Glutamatergic neuron (in vitro differentiated cells): ENCODE data around the gene DCTPP1. TPM values are rescaled to one million over a fixed set of nuclear protein-coding genes. Genes with fewer than 3 reads are reported as not detected.

Experiments
- DNase-seq: peaks from one replicate; pipeline ENCODE4 v3.0.0; 2022
- H3K27ac Mint-ChIP-seq: one replicate; pipeline ENCODE4 v1.8.0; 2020; ENCODE audit warnings: mild to moderate bottlenecking, mixed read lengths, inconsistent platforms; ENCODE audit not compliant: unreplicated experiment
- H3K27me3 Mint-ChIP-seq: one replicate; pipeline ENCODE4 v1.8.0; 2020; ENCODE audit warnings: mild to moderate bottlenecking, moderate library complexity, mixed read lengths, inconsistent platforms; ENCODE audit not compliant: unreplicated experiment
- H3K36me3 Mint-ChIP-seq: one replicate; pipeline ENCODE4 v1.8.0; 2020; ENCODE audit warnings: mild to moderate bottlenecking, mixed read lengths, inconsistent platforms; ENCODE audit not compliant: unreplicated experiment
- H3K4me1 Mint-ChIP-seq: one replicate; pipeline ENCODE4 v1.8.0; 2020; ENCODE audit warnings: mild to moderate bottlenecking, low read depth, mixed read lengths, inconsistent platforms; ENCODE audit not compliant: unreplicated experiment
- H3K4me3 Mint-ChIP-seq: one replicate; pipeline ENCODE4 v1.8.0; 2020; ENCODE audit warnings: mild to moderate bottlenecking, mixed read lengths, inconsistent platforms; ENCODE audit not compliant: unreplicated experiment
- H3K9me3 Mint-ChIP-seq: one replicate; pipeline ENCODE4 v1.8.0; 2020; ENCODE audit warnings: mild to moderate bottlenecking, moderate library complexity, mixed read lengths, inconsistent platforms; ENCODE audit not compliant: unreplicated experiment
- CTCF ChIP-seq: fragments of 200-600 bp; sonication (generic); IDR thresholded peaks from one replicate; pipeline ENCODE4 v1.5.0; 2021; ENCODE audit not compliant: partially characterized antibody, unreplicated experiment
- total RNA-seq: library from RNA; stranded (reverse); fragmentation: NEBNext Ultra II Directional; extraction: Animal tissue kit (Norgen Biotek cat#: 25700); gene quantifications from one replicate; pipeline ENCODE4 v1.2.1, GENCODE V29; 2021; ENCODE audit not compliant: unreplicated experiment

The DCTPP1 gene
- total RNA-seq, 1 donor from 2014 or later: 37.6 TPM

GRCh38 chr16:30416047-30416603 is 13.7 kb downstream of the DCTPP1 start:
- Mint-ChIP-seq H3K36me3 (no peaks in the 10 kb centered on the region), H3K27ac (no peak overlapping the region), H3K4me1 (peaks cover 3% of the 10 kb centered on the region), H3K4me3 (peak overlapping the region; percentile 2), H3K27me3 (peaks cover 14% of the 10 kb centered on the region), H3K9me3 (peaks cover 9% of the 10 kb centered on the region)
- TF ChIP-seq CTCF: no peak
- DNase-seq: no peak

DNA sequence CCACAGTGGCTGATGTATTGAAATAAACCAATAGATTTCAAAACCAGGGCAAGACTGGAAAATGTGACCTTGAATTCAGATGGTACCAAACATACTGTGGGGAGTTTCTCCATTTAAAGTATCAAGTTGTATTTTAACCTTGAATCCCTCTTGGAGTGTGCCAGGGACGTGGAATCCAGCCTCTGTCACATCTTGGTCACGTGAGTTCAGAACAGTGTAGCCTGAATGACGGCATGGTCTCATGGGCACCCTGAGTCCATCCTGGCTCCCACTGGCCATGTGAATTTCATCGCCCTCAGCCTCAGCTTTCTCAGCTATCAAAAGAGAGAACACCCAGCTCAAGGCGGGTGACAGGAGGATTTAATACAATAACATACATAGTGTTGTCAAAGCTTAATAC is 15.7 kb downstream of the DCTPP1 start:
- TF ChIP-seq CTCF: no peak
- H3K9me3 Mint-ChIP-seq: peaks cover 13% of the 10 kb centered on the region
- no peak for DNase-seq
- no peaks in the 10 kb centered on the region for H3K36me3 Mint-ChIP-seq
- H3K4me1 Mint-ChIP-seq: peaks cover 3% of the 10 kb centered on the region
- H3K4me3 Mint-ChIP-seq: no peak overlapping the region
- peaks cover 9% of the 10 kb centered on the region for H3K27me3 Mint-ChIP-seq
- no peak overlapping the region for H3K27ac Mint-ChIP-seq

DNA sequence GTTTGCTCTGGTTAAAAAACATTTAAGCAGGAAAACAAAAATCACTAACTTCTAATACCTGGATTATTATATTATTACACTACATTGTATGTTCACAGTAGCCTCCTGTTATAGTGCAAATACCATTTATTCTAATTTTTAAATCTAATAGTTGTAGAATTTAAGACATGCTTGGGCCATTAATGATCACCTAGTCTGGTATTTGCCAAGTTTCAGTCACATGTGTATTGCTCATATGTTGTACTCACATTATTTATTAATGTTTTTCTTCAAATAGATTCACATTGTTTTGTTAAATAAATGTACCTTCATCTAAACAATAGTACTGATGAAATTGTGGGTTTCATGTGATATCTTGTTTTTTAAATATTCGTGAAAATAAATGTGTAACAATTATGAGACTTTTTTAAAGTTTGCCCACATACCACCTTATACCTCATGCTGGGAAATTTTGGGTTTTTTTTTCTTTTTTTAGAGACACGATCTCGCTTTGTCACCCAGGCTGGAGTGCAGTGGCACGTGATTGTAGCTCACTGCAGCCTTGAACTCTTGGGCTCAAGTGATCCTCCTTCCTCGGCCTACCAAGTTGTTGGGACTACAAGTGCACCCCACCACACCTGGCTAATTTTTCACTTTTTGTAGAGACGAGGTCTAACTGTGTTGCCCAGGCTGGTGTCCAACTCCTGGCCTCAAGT is 16.6 kb downstream of the DCTPP1 start:
- Mint-ChIP-seq H3K27me3 (peaks cover 4% of the 10 kb centered on the region), H3K9me3 (peaks cover 8% of the 10 kb centered on the region), H3K36me3 (no peaks in the 10 kb centered on the region), H3K4me3 (no peak overlapping the region), H3K27ac (no peak overlapping the region), H3K4me1 (peaks cover 3% of the 10 kb centered on the region)
- no peak for TF ChIP-seq CTCF
- DNase-seq: no peak

- H3K27ac Mint-ChIP-seq: no peak overlapping the region
- TF ChIP-seq CTCF: peak; percentile 93
- H3K9me3 Mint-ChIP-seq: peaks cover 9% of the 10 kb centered on the region
- peak; percentile 97 for DNase-seq
- H3K36me3 Mint-ChIP-seq: no peaks in the 10 kb centered on the region
- H3K4me1 Mint-ChIP-seq: peaks cover 2% of the 10 kb centered on the region
- H3K27me3 Mint-ChIP-seq: peaks cover 3% of the 10 kb centered on the region
- H3K4me3 Mint-ChIP-seq: no peak overlapping the region
Observed at GRCh38 chr16:30409125-30410060, 20.4 kb downstream of the DCTPP1 start.
